CD4-positive, alpha-beta T cell (primary cell): ENCODE data around the gene BCCIP. TPM values are rescaled to one million over a fixed set of nuclear protein-coding genes. Genes with fewer than 3 reads are reported as not detected.
A peak's percentile ranks its signal among the peaks of the same experiment; 100 is the strongest.

Experiments
- ATAC-seq: fragments of 200-7000 bp; cut with Tn5 transposase; one replicate; pipeline ENCODE4 v1.10.0; 2022; ENCODE audit warnings: mild to moderate bottlenecking; ENCODE audit not compliant: poor library complexity
- CTCF ChIA-PET: fragments of 350-600 bp; sonication (Branson Sonifier 250); formaldehyde crosslinking; loops from one replicate; lab custom pipeline; 2021; ENCODE audit warnings: antibody characterized with exemption, inconsistent platforms; lab: Charles Lee
- POLR2A ChIA-PET: fragments of 350-600 bp; sonication (Branson Sonifier 250); formaldehyde crosslinking; loops from one replicate; lab custom pipeline; 2021; ENCODE audit warnings: antibody characterized with exemption, inconsistent platforms; lab: Charles Lee
- DNase-seq, 14 experiments: peaks; one replicate each; pipeline ENCODE4 v3.0.0-alpha.2; 2013 to 2020; ENCODE audit warnings: mixed read lengths in 2 of 14
- H3K27ac ChIP-seq, 2 donors: one replicate each; pipeline versions ENCODE4 v1.5.1 to v1.7.0; 2013; ENCODE audit warnings: low read length in 2 of 2, low read depth in 1 of 2, mild to moderate bottlenecking in 1 of 2
- H3K27me3 ChIP-seq, 2 experiments: 1 replicate in 1 of 2; 2 replicates in 1 of 2; pipeline versions ENCODE4 v1.6.1 to v1.7.0; 2013; ENCODE audit warnings: low read length in 2 of 2, control low read depth in 1 of 2, mild to moderate bottlenecking in 1 of 2, moderate library complexity in 1 of 2; ENCODE audit not compliant: insufficient read depth in 2 of 2, control insufficient read depth in 1 of 2
- H3K36me3 ChIP-seq: one replicate; pipeline ENCODE4 v1.6.1; 2013; ENCODE audit warnings: low read length, control low read depth; ENCODE audit not compliant: insufficient read depth
- H3K4me1 ChIP-seq: one replicate; pipeline ENCODE4 v1.6.1; 2013; ENCODE audit warnings: low read length, control low read depth; ENCODE audit not compliant: insufficient read depth
- H3K4me3 ChIP-seq: one replicate; pipeline ENCODE4 v1.5.1; 2013; ENCODE audit warnings: mild to moderate bottlenecking, low read length, moderate library complexity
- H3K9me3 ChIP-seq, 2 experiments: 1 replicate in 1 of 2; 2 replicates in 1 of 2; pipeline versions ENCODE4 v1.6.1 to v1.7.0; 2013; ENCODE audit warnings: low read length in 2 of 2, mild to moderate bottlenecking in 2 of 2, control low read depth in 1 of 2, moderate library complexity in 1 of 2; ENCODE audit not compliant: control insufficient read depth in 1 of 2, insufficient read depth in 1 of 2
- H3K27ac Mint-ChIP-seq: one replicate; pipeline ENCODE4 v1.8.0; 2020; ENCODE audit warnings: mixed read lengths
- H3K27me3 Mint-ChIP-seq: one replicate; pipeline ENCODE4 v1.8.0; 2021; ENCODE audit warnings: mixed read lengths
- H3K36me3 Mint-ChIP-seq: one replicate; pipeline ENCODE4 v1.8.0; 2021; ENCODE audit warnings: low read depth, mixed read lengths
- H3K4me1 Mint-ChIP-seq: one replicate; pipeline ENCODE4 v1.8.0; 2021; ENCODE audit warnings: low read depth, mixed read lengths
- H3K4me3 Mint-ChIP-seq: one replicate; pipeline ENCODE4 v1.8.0; 2020; ENCODE audit warnings: mild to moderate bottlenecking, mixed read lengths
- H3K9me3 Mint-ChIP-seq: one replicate; pipeline ENCODE4 v1.8.0; 2020; ENCODE audit warnings: mixed read lengths
- intact Hi-C, 2 experiments: fragments of 100-400 bp; cut with DNase I in 1 of 2; cut with micrococcal nuclease in 1 of 2; formaldehyde crosslinking; loops; one replicate each; pipeline versions ENCODE4 v1.15.1 to v1.9.0; 2023 to 2025; cut with DNase I, micrococcal nuclease
- total RNA-seq, 174 experiments: library from RNA in 2 of 174; stranded (reverse) in 2 of 174; gene quantifications; one replicate each; pipeline ENCODE4 v1.2.3 and lab custom pipeline; 2021 to 2026
- TF ChIP-seq, protein P1 (sequence below): fragments of 200-600 bp; IDR thresholded peaks from one replicate; pipeline ENCODE4 v1.8.0; 2022; ENCODE audit warnings: antibody characterized with exemption, mild to moderate bottlenecking

BCCIP gene
- total RNA-seq, 2 experiments from 2014 or later: 31.2 to 32.7 TPM

DNA sequence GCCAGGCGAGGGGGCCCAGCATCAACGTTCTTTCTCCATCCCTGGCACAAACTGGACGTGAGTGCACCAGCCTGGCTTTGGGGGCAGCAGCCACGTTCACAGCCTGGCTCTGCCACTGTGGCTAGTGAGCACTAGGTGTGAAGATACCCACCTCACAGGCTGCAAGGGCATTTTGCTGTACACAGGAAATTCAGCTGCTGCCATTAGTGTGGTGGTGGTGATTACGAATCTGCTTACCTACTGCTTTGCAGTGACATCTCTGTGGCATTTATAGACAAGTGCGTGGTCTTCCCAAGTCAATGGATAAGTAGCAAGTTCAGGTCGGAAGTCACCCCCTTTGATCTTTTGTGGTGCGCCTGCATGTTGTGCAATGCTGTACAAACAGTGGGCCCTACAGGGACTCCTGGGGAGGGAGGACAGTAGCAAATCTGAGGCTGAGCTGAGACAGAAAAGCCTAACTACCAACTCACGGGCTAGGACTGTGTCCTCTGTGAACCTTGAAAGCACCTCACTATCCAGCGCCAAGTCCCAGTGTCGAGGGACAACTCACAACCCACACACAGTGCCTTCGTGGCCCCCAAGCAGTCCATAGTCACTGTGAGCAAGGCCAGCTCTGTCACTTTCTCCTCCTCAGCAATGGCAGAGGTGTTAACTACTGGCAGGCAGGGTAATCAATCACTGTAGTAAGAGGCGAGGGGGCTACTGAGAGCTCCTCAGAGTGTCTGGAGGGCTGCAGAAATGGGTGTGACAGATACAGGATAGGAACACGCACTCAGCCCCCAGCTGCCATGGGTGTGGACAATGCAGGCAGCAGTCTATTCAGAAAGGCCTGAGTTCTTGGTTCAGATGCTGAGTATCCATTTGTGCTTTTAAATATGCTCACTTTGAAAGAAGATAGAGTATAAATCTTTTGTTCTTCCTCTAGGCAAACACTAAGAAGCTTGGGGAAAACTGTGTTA lies 30.7 kb upstream of the BCCIP start:
- H3K27ac Mint-ChIP-seq: no peak overlapping the region
- no peak overlapping the region for H3K4me3 Mint-ChIP-seq
- ChIA-PET CTCF (no interaction called here), POLR2A (no interaction called here)
- intact Hi-C loops: no loop called here
- Histone ChIP-seq H3K27ac (no peak overlapping the region), H3K4me3 (no peak overlapping the region), H3K9me3 (no peaks in the 10 kb centered on the region), H3K36me3 (peaks cover 35% of the 10 kb centered on the region), H3K27me3 (no peaks in the 10 kb centered on the region), H3K4me1 (peaks cover 13% of the 10 kb centered on the region)
- ATAC-seq (no peak), DNase-seq (peak in 1 of 14 experiments; percentile 18)
- TF ChIP-seq, protein P1, sequence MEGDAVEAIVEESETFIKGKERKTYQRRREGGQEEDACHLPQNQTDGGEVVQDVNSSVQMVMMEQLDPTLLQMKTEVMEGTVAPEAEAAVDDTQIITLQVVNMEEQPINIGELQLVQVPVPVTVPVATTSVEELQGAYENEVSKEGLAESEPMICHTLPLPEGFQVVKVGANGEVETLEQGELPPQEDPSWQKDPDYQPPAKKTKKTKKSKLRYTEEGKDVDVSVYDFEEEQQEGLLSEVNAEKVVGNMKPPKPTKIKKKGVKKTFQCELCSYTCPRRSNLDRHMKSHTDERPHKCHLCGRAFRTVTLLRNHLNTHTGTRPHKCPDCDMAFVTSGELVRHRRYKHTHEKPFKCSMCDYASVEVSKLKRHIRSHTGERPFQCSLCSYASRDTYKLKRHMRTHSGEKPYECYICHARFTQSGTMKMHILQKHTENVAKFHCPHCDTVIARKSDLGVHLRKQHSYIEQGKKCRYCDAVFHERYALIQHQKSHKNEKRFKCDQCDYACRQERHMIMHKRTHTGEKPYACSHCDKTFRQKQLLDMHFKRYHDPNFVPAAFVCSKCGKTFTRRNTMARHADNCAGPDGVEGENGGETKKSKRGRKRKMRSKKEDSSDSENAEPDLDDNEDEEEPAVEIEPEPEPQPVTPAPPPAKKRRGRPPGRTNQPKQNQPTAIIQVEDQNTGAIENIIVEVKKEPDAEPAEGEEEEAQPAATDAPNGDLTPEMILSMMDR: no peak
- H3K4me1 Mint-ChIP-seq: peaks cover 12% of the 10 kb centered on the region
- H3K9me3 Mint-ChIP-seq: no peaks in the 10 kb centered on the region
- peaks cover 71% of the 10 kb centered on the region for H3K36me3 Mint-ChIP-seq
- no peaks in the 10 kb centered on the region for H3K27me3 Mint-ChIP-seq

DNA sequence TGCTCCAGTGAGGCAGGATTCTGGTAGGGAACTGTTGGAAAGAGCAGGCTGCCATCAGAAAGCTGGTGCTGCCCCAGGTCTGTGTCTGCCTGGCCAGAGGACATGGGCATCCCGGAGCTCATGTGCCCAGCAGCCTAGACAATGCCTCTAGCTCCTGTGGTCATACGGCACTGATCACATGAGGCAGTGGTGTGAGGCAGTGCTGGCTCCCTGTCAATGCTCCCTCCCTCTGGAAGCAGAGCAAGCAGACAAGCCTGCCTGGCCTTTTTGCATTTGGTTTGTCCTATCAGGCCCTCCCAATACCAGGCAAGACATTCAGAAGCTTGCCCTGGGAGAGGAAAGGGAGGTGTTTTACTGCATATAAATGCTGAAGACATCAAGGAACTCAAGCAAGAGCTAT lies 28.2 kb upstream of the BCCIP start:
- Mint-ChIP-seq H3K27me3 (no peaks in the 10 kb centered on the region), H3K9me3 (no peaks in the 10 kb centered on the region), H3K27ac (no peak overlapping the region), H3K4me1 (no peaks in the 10 kb centered on the region), H3K36me3 (peaks cover 77% of the 10 kb centered on the region), H3K4me3 (no peak overlapping the region)
- Histone ChIP-seq H3K27me3 (no peaks in the 10 kb centered on the region), H3K27ac (no peak overlapping the region), H3K4me3 (no peak overlapping the region), H3K36me3 (peaks cover 43% of the 10 kb centered on the region), H3K4me1 (no peaks in the 10 kb centered on the region), H3K9me3 (no peaks in the 10 kb centered on the region)
- ATAC-seq (no peak), DNase-seq (no peak)
- intact Hi-C loops: no loop called here
- ChIA-PET CTCF (no interaction called here), POLR2A (no interaction called here)
- TF ChIP-seq, protein P1: no peak

DNA sequence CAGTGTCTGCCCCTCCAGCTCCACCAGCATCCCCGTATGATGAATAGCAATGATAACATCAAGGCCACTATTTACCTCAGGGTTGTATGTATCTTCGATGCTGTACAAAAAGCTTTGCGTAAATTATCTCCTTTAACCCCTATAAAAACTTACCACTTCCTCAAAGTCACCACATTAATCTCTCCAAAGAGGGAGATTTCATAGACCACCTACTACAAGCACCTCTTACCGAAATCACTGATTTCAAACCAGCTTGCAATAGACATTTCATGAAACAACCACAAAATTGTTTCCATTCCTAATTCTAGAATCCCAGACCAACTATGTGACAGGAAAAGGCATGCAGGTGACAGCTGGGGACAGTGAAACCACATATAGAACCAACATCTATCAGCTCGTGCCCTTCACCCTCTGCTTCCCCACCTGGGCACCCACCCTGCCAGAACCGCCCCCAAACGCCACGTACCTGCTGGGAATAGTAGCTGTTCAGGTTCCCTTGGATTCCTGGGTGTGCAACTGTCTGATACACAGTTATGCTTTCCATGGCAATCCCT lies 27.6 kb upstream of the BCCIP start:
- H3K4me3 Mint-ChIP-seq: no peak overlapping the region
- H3K27me3 ChIP-seq: no peaks in the 10 kb centered on the region
- no peak overlapping the region for H3K27ac Mint-ChIP-seq

More for the DNA sequence above, 27.6 kb upstream of the BCCIP start:
- Histone ChIP-seq H3K27ac (no peak overlapping the region), H3K9me3 (no peaks in the 10 kb centered on the region), H3K36me3 (peaks cover 44% of the 10 kb centered on the region), H3K4me1 (no peaks in the 10 kb centered on the region), H3K4me3 (no peak overlapping the region)
- Mint-ChIP-seq H3K27me3 (no peaks in the 10 kb centered on the region), H3K36me3 (peaks cover 79% of the 10 kb centered on the region), H3K4me1 (no peaks in the 10 kb centered on the region), H3K9me3 (no peaks in the 10 kb centered on the region)
- TF ChIP-seq, protein P1: no peak
- ATAC-seq (no peak), DNase-seq (no peak)
- ChIA-PET CTCF (no interaction called here), POLR2A (no interaction called here)
- intact Hi-C loops: no loop called here
